Measurements from ENCODE around the gene UQCRFS1. TPM values are rescaled to one million over a fixed set of nuclear protein-coding genes. Genes with fewer than 3 reads are reported as not detected.

Gene UQCRFS1
- polyA plus RNA-seq, 1 of the 3 experiments (the other 2 are of a cell fraction): 36.7 TPM

DNA sequence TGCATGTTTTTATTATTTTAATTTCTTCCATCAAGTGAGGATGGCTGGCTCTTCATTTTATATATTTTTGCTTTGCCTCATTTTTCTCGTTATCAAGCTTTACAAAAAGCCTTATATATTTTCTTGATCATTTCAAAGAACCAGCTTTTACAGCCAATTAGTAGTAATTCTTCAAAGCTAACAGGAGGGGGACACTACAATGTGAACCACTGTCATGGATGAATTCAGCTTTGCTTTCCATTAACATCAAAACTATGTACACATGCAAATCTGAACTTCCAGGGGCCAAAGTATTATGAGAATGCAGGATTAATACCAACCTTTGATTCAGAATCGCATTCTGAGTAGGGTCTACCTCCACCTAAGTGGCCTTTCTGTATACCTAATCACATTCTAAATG is 11.1 kb downstream of the UQCRFS1 start (continued):
- TF ChIP-seq TAF1 (IDR thresholded peaks at IDR 0.05; ENCODE audit: borderline replicate concordance, low read depth, low read length) (no peak), ELF1 (IDR thresholded peaks at IDR 0.05) (no peak), EP300 (IDR thresholded peaks at IDR 0.05; ENCODE audit: borderline replicate concordance in 1 of 2, low read depth in 1 of 2, low read length in 1 of 2) (no peak)
- TF ChIP-seq, protein P1, sequence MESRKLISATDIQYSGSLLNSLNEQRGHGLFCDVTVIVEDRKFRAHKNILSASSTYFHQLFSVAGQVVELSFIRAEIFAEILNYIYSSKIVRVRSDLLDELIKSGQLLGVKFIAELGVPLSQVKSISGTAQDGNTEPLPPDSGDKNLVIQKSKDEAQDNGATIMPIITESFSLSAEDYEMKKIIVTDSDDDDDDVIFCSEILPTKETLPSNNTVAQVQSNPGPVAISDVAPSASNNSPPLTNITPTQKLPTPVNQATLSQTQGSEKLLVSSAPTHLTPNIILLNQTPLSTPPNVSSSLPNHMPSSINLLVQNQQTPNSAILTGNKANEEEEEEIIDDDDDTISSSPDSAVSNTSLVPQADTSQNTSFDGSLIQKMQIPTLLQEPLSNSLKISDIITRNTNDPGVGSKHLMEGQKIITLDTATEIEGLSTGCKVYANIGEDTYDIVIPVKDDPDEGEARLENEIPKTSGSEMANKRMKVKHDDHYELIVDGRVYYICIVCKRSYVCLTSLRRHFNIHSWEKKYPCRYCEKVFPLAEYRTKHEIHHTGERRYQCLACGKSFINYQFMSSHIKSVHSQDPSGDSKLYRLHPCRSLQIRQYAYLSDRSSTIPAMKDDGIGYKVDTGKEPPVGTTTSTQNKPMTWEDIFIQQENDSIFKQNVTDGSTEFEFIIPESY (IDR thresholded peaks at IDR 0.05; ENCODE audit: borderline replicate concordance, low read depth): no peak

- Histone ChIP-seq H3K27ac (ENCODE audit: low read depth in 2 of 2, low read length in 1 of 2) (no peak overlapping the region), H3K27me3 (ENCODE audit: insufficient read depth) (peaks cover 3% of the 10 kb centered on the region; the same call in 1 of the 2 replicates), H3K9me3 (no peaks in the 10 kb centered on the region), H3F3A (replicated peaks; ENCODE audit: insufficient read depth) (no peaks in the 10 kb centered on the region), H3K9ac (no peak overlapping the region), H4K20me1 (ENCODE audit: insufficient read depth) (no peaks in the 10 kb centered on the region), H3K36me3 (replicated peaks in 1 of 2; ENCODE audit: control insufficient read depth in 1 of 2, insufficient read depth in 2 of 2, low read length in 1 of 2) (no peaks in the 10 kb centered on the region), H2AFZ (ENCODE audit: low read depth) (no peak overlapping the region), H3K4me2 (no peak overlapping the region), H3K4me3 (ENCODE audit: low read depth in 2 of 2, low read length in 1 of 2) (no peak overlapping the region), H3K79me2 (ENCODE audit: insufficient read depth) (no peaks in the 10 kb centered on the region), H3K9me2 (no peaks in the 10 kb centered on the region), H3K4me1 (ENCODE audit: control insufficient read depth in 1 of 2, insufficient read depth in 2 of 2, low read depth in 1 of 2, low read length in 1 of 2) (no peaks in the 10 kb centered on the region)
- 0% methylated on average over 2 of the region's 2 CpGs for WGBS (ENCODE audit: low lambda C conversion rate)
- no peak for DNase-seq
- ChIA-PET CTCF (no interaction called here), POLR2A (no interaction called here)
- no peak for TF ChIP-seq POLR2AphosphoS5 (IDR thresholded peaks at IDR 0.05; ENCODE audit: low read depth, low read length)
- no peak for TF ChIP-seq FOXJ3 (CRISPR knock-in tag; IDR thresholded peaks at IDR 0.05)
- no peak for TF ChIP-seq SMC3 (IDR thresholded peaks at IDR 0.05; ENCODE audit: low read depth, low read length)
- TF ChIP-seq, protein P2, sequence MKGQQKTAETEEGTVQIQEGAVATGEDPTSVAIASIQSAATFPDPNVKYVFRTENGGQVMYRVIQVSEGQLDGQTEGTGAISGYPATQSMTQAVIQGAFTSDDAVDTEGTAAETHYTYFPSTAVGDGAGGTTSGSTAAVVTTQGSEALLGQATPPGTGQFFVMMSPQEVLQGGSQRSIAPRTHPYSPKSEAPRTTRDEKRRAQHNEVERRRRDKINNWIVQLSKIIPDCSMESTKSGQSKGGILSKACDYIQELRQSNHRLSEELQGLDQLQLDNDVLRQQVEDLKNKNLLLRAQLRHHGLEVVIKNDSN (IDR thresholded peaks at IDR 0.05; ENCODE audit: borderline replicate concordance, low read depth): no peak
- TF ChIP-seq TEAD4 (IDR thresholded peaks at IDR 0.05; ENCODE audit: borderline replicate concordance, insufficient read depth): no peak
- TF ChIP-seq ELF1 (IDR thresholded peaks at IDR 0.05): no peak
- no peak for TF ChIP-seq PBX3 (IDR thresholded peaks at IDR 0.05)
- TF ChIP-seq IRF3 (IDR thresholded peaks at IDR 0.05; ENCODE audit: low read depth, low read length): no peak
Observed at GRCh38 chr19:29194658-29195057, 18.3 kb downstream of the UQCRFS1 start.
